ENCODE measurements around the gene CREB3L2.

CREB3L2 gene

GRCh38 chr7:137935884-137936508 lies 65.9 kb downstream of the CREB3L2 start:
- H3K4me3 ChIP-seq (replicated peaks; ENCODE audit: low read depth, low read length): no peak overlapping the region
- DNase-seq (ENCODE audit: low read depth): no peak
- TF ChIP-seq CTCF (IDR thresholded peaks at IDR 0.05; ENCODE audit: low read length, missing control alignments): no peak

- no peak for TF ChIP-seq CTCF (IDR thresholded peaks at IDR 0.05; ENCODE audit: low read length, missing control alignments)
- no peak for DNase-seq (ENCODE audit: low read depth)
- no peak overlapping the region for H3K4me3 ChIP-seq (replicated peaks; ENCODE audit: low read depth, low read length)
These were observed 66.7 kb downstream of the CREB3L2 start for GRCh38 chr7:137934941-137935883.

GRCh38 chr7:137934176-137934826 lies 67.6 kb downstream of the CREB3L2 start:
- TF ChIP-seq CTCF (IDR thresholded peaks at IDR 0.05; ENCODE audit: low read length, missing control alignments): no peak
- no peak overlapping the region for H3K4me3 ChIP-seq (replicated peaks; ENCODE audit: low read depth, low read length)

GRCh38 chr7:137933270-137934017 lies 68.4 kb downstream of the CREB3L2 start:
- H3K4me3 ChIP-seq (replicated peaks; ENCODE audit: low read depth, low read length): no peak overlapping the region
- peak; percentile 42 for DNase-seq (ENCODE audit: low read depth)

More at GRCh38 chr7:137934176-137934826, 67.6 kb downstream of the CREB3L2 start:
- DNase-seq (ENCODE audit: low read depth): no peak

GRCh38 chr7:137932881-137933269 lies 69.0 kb downstream of the CREB3L2 start:
- TF ChIP-seq CTCF (IDR thresholded peaks at IDR 0.05; ENCODE audit: low read length, missing control alignments): no peak
- DNase-seq (ENCODE audit: low read depth): peak; percentile 49
- no peak overlapping the region for H3K4me3 ChIP-seq (replicated peaks; ENCODE audit: low read depth, low read length)

More at GRCh38 chr7:137933270-137934017, 68.4 kb downstream of the CREB3L2 start:
- no peak for TF ChIP-seq CTCF (IDR thresholded peaks at IDR 0.05; ENCODE audit: low read length, missing control alignments)

GRCh38 chr7:137931823-137932222 lies 70.1 kb downstream of the CREB3L2 start:
- TF ChIP-seq CTCF (IDR thresholded peaks at IDR 0.05; ENCODE audit: low read length, missing control alignments): no peak
- DNase-seq (ENCODE audit: low read depth): no peak
- no peak overlapping the region for H3K4me3 ChIP-seq (replicated peaks; ENCODE audit: low read depth, low read length)

Measured in fibroblast of pulmonary artery (primary cell).